HFFc6 (cell line): ENCODE data around the gene LMNTD1. TPM values are rescaled to one million over a fixed set of nuclear protein-coding genes. Genes with fewer than 3 reads are reported as not detected.

Experiments used
- DNase-seq: peaks from one replicate; pipeline ENCODE4 v3.0.0-alpha.2; 2018
- H3K27ac Mint-ChIP-seq: 2 replicates; pipeline ENCODE4 v1.8.0; 2020; ENCODE audit warnings: mild to moderate bottlenecking, mixed read lengths
- H3K27me3 Mint-ChIP-seq: 2 replicates; pipeline ENCODE4 v1.8.0; 2021; ENCODE audit warnings: mild to moderate bottlenecking, moderate library complexity, mixed read lengths; ENCODE audit not compliant: insufficient read depth
- H3K36me3 Mint-ChIP-seq: 2 replicates; pipeline ENCODE4 v1.8.0; 2021; ENCODE audit warnings: low read depth, mixed read lengths
- H3K4me1 Mint-ChIP-seq: 2 replicates; pipeline ENCODE4 v1.8.0; 2020; ENCODE audit warnings: low read depth, mixed read lengths
- H3K4me3 Mint-ChIP-seq: 2 replicates; pipeline ENCODE4 v1.8.0; 2020; ENCODE audit warnings: mild to moderate bottlenecking, moderate library complexity, mixed read lengths
- H3K9me3 Mint-ChIP-seq: 2 replicates; pipeline ENCODE4 v1.8.0; 2020; ENCODE audit warnings: mild to moderate bottlenecking, mixed read lengths
- CTCF ChIP-seq: fragments of 200-600 bp; sonication (generic); IDR thresholded peaks from 2 replicates; pipeline ENCODE4 v1.5.0; 2021; ENCODE audit warnings: antibody characterized with exemption, mild to moderate bottlenecking
- total RNA-seq, 6 experiments: library from RNA; stranded (reverse); fragmentation: NEBNext Ultra II Directional; extraction: Animal tissue kit (Norgen Biotek cat#: 25700); gene quantifications; 2 replicates in 1 of 6; 3 replicates in 5 of 6; pipeline ENCODE4 v1.2.3, GENCODE V29; 2021

The LMNTD1 gene
- total RNA-seq, 6 experiments from 2014 or later, result 0.26 to 1.0 (median 0.52) TPM

GRCh38 chr12:25477217-25477616 lies 75.9 kb downstream of the LMNTD1 start:
- Mint-ChIP-seq H3K4me3 (no peak overlapping the region), H3K9me3 (no peaks in the 10 kb centered on the region), H3K36me3 (no peaks in the 10 kb centered on the region), H3K27ac (no peak overlapping the region), H3K27me3 (peaks cover 2% of the 10 kb centered on the region; the same call in 1 of the 2 replicates), H3K4me1 (no peaks in the 10 kb centered on the region)
- DNase-seq, result no peak
- no peak for TF ChIP-seq CTCF

GRCh38 chr12:25472453-25472852 lies 80.6 kb downstream of the LMNTD1 start:
- Mint-ChIP-seq H3K4me3 (no peak overlapping the region), H3K4me1 (no peaks in the 10 kb centered on the region), H3K27me3 (0 out of 2 replicates have a peak, but pooled peaks cover 2% of the 10 kb centered on the region), H3K36me3 (no peaks in the 10 kb centered on the region), H3K9me3 (no peaks in the 10 kb centered on the region), H3K27ac (no peak overlapping the region)
- TF ChIP-seq CTCF, result no peak
- DNase-seq, result no peak

GRCh38 chr12:25469861-25470260 lies 83.2 kb downstream of the LMNTD1 start:
- Mint-ChIP-seq H3K36me3 (peaks cover 7% of the 10 kb centered on the region), H3K27me3 (0 out of 2 replicates have a peak, but pooled peaks cover 2% of the 10 kb centered on the region), H3K4me1 (no peaks in the 10 kb centered on the region), H3K27ac (no peak overlapping the region), H3K4me3 (no peak overlapping the region), H3K9me3 (peaks cover 5% of the 10 kb centered on the region; the same call in 1 of the 2 replicates)
- no peak for TF ChIP-seq CTCF
- DNase-seq, result no peak

- peaks cover 7% of the 10 kb centered on the region for H3K36me3 Mint-ChIP-seq
These were observed 83.7 kb downstream of the LMNTD1 start for GRCh38 chr12:25469368-25469767.

GRCh38 chr12:25463521-25463920 lies 89.6 kb downstream of the LMNTD1 start:
- H3K36me3 Mint-ChIP-seq, result peaks cover 7% of the 10 kb centered on the region
- TF ChIP-seq CTCF, result no peak
- peaks cover 9% of the 10 kb centered on the region for H3K4me1 Mint-ChIP-seq
- no peaks in the 10 kb centered on the region for H3K27me3 Mint-ChIP-seq
- H3K27ac Mint-ChIP-seq, result no peak overlapping the region
- peaks cover 5% of the 10 kb centered on the region; the same call in 1 of the 2 replicates for H3K9me3 Mint-ChIP-seq
- no peak for DNase-seq
- no peak overlapping the region for H3K4me3 Mint-ChIP-seq

More at GRCh38 chr12:25469368-25469767, 83.7 kb downstream of the LMNTD1 start:
- Mint-ChIP-seq H3K27me3 (0 out of 2 replicates have a peak, but pooled peaks cover 2% of the 10 kb centered on the region), H3K4me3 (no peak overlapping the region), H3K27ac (no peak overlapping the region), H3K4me1 (no peaks in the 10 kb centered on the region), H3K9me3 (peaks cover 5% of the 10 kb centered on the region; the same call in 1 of the 2 replicates)
- no peak for TF ChIP-seq CTCF
- DNase-seq, result no peak

GRCh38 chr12:25463005-25463404 lies 90.1 kb downstream of the LMNTD1 start:
- H3K36me3 Mint-ChIP-seq, result peaks cover 7% of the 10 kb centered on the region
- DNase-seq, result no peak
- no peak for TF ChIP-seq CTCF
- peaks cover 5% of the 10 kb centered on the region; the same call in 1 of the 2 replicates for H3K9me3 Mint-ChIP-seq
- H3K27me3 Mint-ChIP-seq, result no peaks in the 10 kb centered on the region
- H3K27ac Mint-ChIP-seq, result no peak overlapping the region
- no peak overlapping the region for H3K4me3 Mint-ChIP-seq
- H3K4me1 Mint-ChIP-seq, result peaks cover 14% of the 10 kb centered on the region
